ENCODE results near the gene GPR146.
"Not testable (repeated sequence)": the region's sequence is repeated elsewhere in the genome, so short reads cannot be mapped to it uniquely, and the experiment has no call there.

GPR146 gene

GRCh38 chr7:1060315-1061072 lies 16.1 kb downstream of the GPR146 start:
- no peak for DNase-seq

- DNase-seq = no peak
Measured at GRCh38 chr7:1061180-1061579, 16.8 kb downstream of the GPR146 start.

GRCh38 chr7:1062296-1063294 lies 18.2 kb downstream of the GPR146 start:
- DNase-seq = no peak

- no peak for DNase-seq
Measured at GRCh38 chr7:1063361-1063760, 19.0 kb downstream of the GPR146 start.

GRCh38 chr7:1064581-1064980 lies 20.2 kb downstream of the GPR146 start:
- no peak for DNase-seq

- peak; percentile 83 for DNase-seq
Measured at GRCh38 chr7:1065263-1065584, 20.9 kb downstream of the GPR146 start.

GRCh38 chr7:1065585-1066241 lies 21.4 kb downstream of the GPR146 start:
- peak; percentile 89 for DNase-seq

- DNase-seq = no peak
Measured at GRCh38 chr7:1066242-1066588, 21.9 kb downstream of the GPR146 start.

GRCh38 chr7:1068013-1068412 lies 23.7 kb downstream of the GPR146 start:
- no peak for DNase-seq

GRCh38 chr7:1068619-1069018 lies 24.3 kb downstream of the GPR146 start:
- DNase-seq = no peak

- DNase-seq = no peak
Measured at GRCh38 chr7:1070544-1071011, 26.2 kb downstream of the GPR146 start.

GRCh38 chr7:1071731-1072254 lies 27.4 kb downstream of the GPR146 start:
- DNase-seq = no peak

- no peak for DNase-seq
Measured at GRCh38 chr7:1073142-1073977, 29.0 kb downstream of the GPR146 start.

GRCh38 chr7:1074018-1074417 lies 29.7 kb downstream of the GPR146 start:
- not testable (repeated sequence) for DNase-seq

GRCh38 chr7:1074593-1075431 lies 30.5 kb downstream of the GPR146 start:
- no peak for DNase-seq

- no peak for DNase-seq
Measured at GRCh38 chr7:1076184-1077072, 32.1 kb downstream of the GPR146 start.

- no peak for DNase-seq
Measured at GRCh38 chr7:1078519-1078918, 34.2 kb downstream of the GPR146 start.

GRCh38 chr7:1078985-1079384 lies 34.6 kb downstream of the GPR146 start:
- DNase-seq = no peak

- no peak for DNase-seq
Measured at GRCh38 chr7:1079546-1079945, 35.2 kb downstream of the GPR146 start.

- DNase-seq = no peak
Measured at GRCh38 chr7:1080252-1080920, 36.0 kb downstream of the GPR146 start.
